CD8-positive, alpha-beta memory T cell (primary cell): ENCODE results near the gene TRAK1. TPM values are rescaled to one million over a fixed set of nuclear protein-coding genes. Genes with fewer than 3 reads are reported as not detected.
A peak's percentile ranks its signal among the peaks of the same experiment; 100 is the strongest.

ENCODE experiments used
- CTCF ChIA-PET: fragments of 350-600 bp; sonication (Branson Sonifier 250); formaldehyde crosslinking; loops from one replicate; lab custom pipeline; 2021; ENCODE audit warnings: antibody characterized with exemption; lab: Charles Lee
- POLR2A ChIA-PET: fragments of 350-600 bp; sonication (Branson Sonifier 250); formaldehyde crosslinking; loops from one replicate; lab custom pipeline; 2021; ENCODE audit warnings: antibody characterized with exemption; lab: Charles Lee
- DNase-seq, 5 donors: peaks; one replicate each; pipeline versions ENCODE4 v3.0.0 to v3.0.0-alpha.2; 2020 to 2022; ENCODE audit warnings: mixed read lengths in 1 of 5
- H3K27ac ChIP-seq: one replicate; pipeline ENCODE4 v1.7.0; 2013; ENCODE audit warnings: low read depth, mild to moderate bottlenecking, low read length, moderate library complexity
- H3K27me3 ChIP-seq: 2 replicates; pipeline ENCODE4 v1.7.0; 2013; ENCODE audit warnings: low read length, mild to moderate bottlenecking; ENCODE audit not compliant: insufficient read depth, poor library complexity, severe bottlenecking
- H3K36me3 ChIP-seq: 2 replicates; pipeline ENCODE4 v1.7.0; 2013; ENCODE audit warnings: mild to moderate bottlenecking, low read length, moderate library complexity; ENCODE audit not compliant: insufficient read depth
- H3K4me1 ChIP-seq: 2 replicates; pipeline ENCODE4 v1.7.0; 2013; ENCODE audit warnings: mild to moderate bottlenecking, low read length, moderate library complexity; ENCODE audit not compliant: insufficient read depth
- H3K4me3 ChIP-seq: 2 replicates; pipeline ENCODE4 v1.7.0; 2013; ENCODE audit warnings: mild to moderate bottlenecking, low read length
- H3K9me3 ChIP-seq: 2 replicates; pipeline ENCODE4 v1.7.0; 2013; ENCODE audit warnings: mild to moderate bottlenecking, low read length
- H3K27ac Mint-ChIP-seq, 8 donors: one replicate each; pipeline ENCODE4 v1.8.0; 2020 to 2021; ENCODE audit warnings: mixed read lengths in 8 of 8, mild to moderate bottlenecking in 6 of 8, inconsistent platforms in 3 of 8, moderate library complexity in 3 of 8
- H3K27me3 Mint-ChIP-seq, 2 donors: one replicate each; pipeline ENCODE4 v1.8.0; 2020 to 2021; ENCODE audit warnings: mixed read lengths in 2 of 2, mild to moderate bottlenecking in 1 of 2, moderate library complexity in 1 of 2
- H3K36me3 Mint-ChIP-seq, 3 donors: one replicate each; pipeline ENCODE4 v1.8.0; 2020 to 2021; ENCODE audit warnings: mixed read lengths in 3 of 3, inconsistent platforms in 1 of 3, mild to moderate bottlenecking in 1 of 3
- H3K4me1 Mint-ChIP-seq, 3 donors: one replicate each; pipeline ENCODE4 v1.8.0; 2020 to 2021; ENCODE audit warnings: mixed read lengths in 3 of 3, inconsistent platforms in 1 of 3, mild to moderate bottlenecking in 1 of 3
- H3K4me3 Mint-ChIP-seq, 7 donors: one replicate each; pipeline ENCODE4 v1.8.0; 2020 to 2021; ENCODE audit warnings: mixed read lengths in 7 of 7, mild to moderate bottlenecking in 6 of 7, moderate library complexity in 4 of 7, inconsistent platforms in 2 of 7
- H3K9me3 Mint-ChIP-seq, 5 donors: one replicate each; pipeline ENCODE4 v1.8.0; 2020 to 2022; ENCODE audit warnings: mixed read lengths in 5 of 5, mild to moderate bottlenecking in 3 of 5, moderate library complexity in 2 of 5, inconsistent platforms in 1 of 5
- polyA plus RNA-seq: library from polyadenylated mRNA; unstranded; fragments of 300-500 nt; fragmentation: Illumina TruSeq; gene quantifications from one replicate; pipeline ENCODE4 v1.2.3, GENCODE V29; 2021
- total RNA-seq, 2 experiments: library from RNA; stranded (reverse); gene quantifications; one replicate each; pipeline ENCODE4 v1.2.3, GENCODE V29; 2021

TRAK1 gene
- total and polyA plus RNA-seq, 3 experiments from 2014 or later, result 10.4 to 20.0 (median 19.7) TPM

- no peak overlapping the region for H3K4me3 Mint-ChIP-seq
- H3K9me3 Mint-ChIP-seq, result no peaks in the 10 kb centered on the region
- peaks cover 13 to 58% (median 26%) of the 10 kb centered on the region in 3 donors for H3K36me3 Mint-ChIP-seq
- Histone ChIP-seq H3K27me3 (no peaks in the 10 kb centered on the region), H3K9me3 (no peaks in the 10 kb centered on the region), H3K27ac (no peak overlapping the region), H3K4me3 (no peak overlapping the region), H3K36me3 (peaks cover 6% of the 10 kb centered on the region), H3K4me1 (peaks cover 22% of the 10 kb centered on the region)
- ChIA-PET POLR2A (no interaction called here), CTCF (interaction anchor here (1.0 to 1.6 kb wide), 3 partner anchors 19 to 110 kb away, joined by 3 to 9 read pairs (median 4); no protein-coding TSS in a partner anchor)
- DNase-seq, result no peak
- H3K4me1 Mint-ChIP-seq, result peaks cover 23 to 32% (median 29%) of the 10 kb centered on the region in 3 donors
- H3K27me3 Mint-ChIP-seq, result no peaks in the 10 kb centered on the region
- peak overlapping the region in 1 of 8 donors; percentile 71 for H3K27ac Mint-ChIP-seq
Observed at GRCh38 chr3:42209917-42210316, 118.8 kb downstream of the TRAK1 start.

GRCh38 chr3:42210726-42211125 is 119.6 kb downstream of the TRAK1 start:
- H3K27ac Mint-ChIP-seq, result peak overlapping the region in 1 of 8 donors; percentile 23
- no peaks in the 10 kb centered on the region for H3K9me3 Mint-ChIP-seq
- no peak for DNase-seq
- H3K4me1 ChIP-seq, result peaks cover 30% of the 10 kb centered on the region
- H3K9me3 ChIP-seq, result no peaks in the 10 kb centered on the region
- peaks cover 13 to 51% (median 24%) of the 10 kb centered on the region in 3 donors for H3K36me3 Mint-ChIP-seq
- CTCF ChIA-PET, result interaction anchor here (0.7 to 1.6 kb wide), 4 partner anchors 20 to 220 kb away, joined by 3 to 9 read pairs (median 4); no protein-coding TSS in a partner anchor
- no peaks in the 10 kb centered on the region for H3K27me3 Mint-ChIP-seq
- POLR2A ChIA-PET, result no interaction called here
- H3K36me3 ChIP-seq, result no peaks in the 10 kb centered on the region
- peaks cover 30 to 40% (median 37%) of the 10 kb centered on the region in 3 donors for H3K4me1 Mint-ChIP-seq
- no peak overlapping the region for H3K27ac ChIP-seq
- H3K4me3 Mint-ChIP-seq, result no peak overlapping the region
- H3K27me3 ChIP-seq, result no peaks in the 10 kb centered on the region
- H3K4me3 ChIP-seq, result no peak overlapping the region

- peak overlapping the region; percentile 48 to 90 (median 80) for H3K27ac Mint-ChIP-seq
- Histone ChIP-seq H3K4me3 (no peak overlapping the region), H3K36me3 (no peaks in the 10 kb centered on the region), H3K27ac (no peak overlapping the region), H3K27me3 (no peaks in the 10 kb centered on the region), H3K4me1 (peaks cover 52% of the 10 kb centered on the region), H3K9me3 (no peaks in the 10 kb centered on the region)
- peak overlapping the region in 5 of 7 donors; percentile 9 to 45 (median 33) for H3K4me3 Mint-ChIP-seq
- H3K4me1 Mint-ChIP-seq, result peaks cover 54 to 64% (median 60%) of the 10 kb centered on the region in 3 donors
- peaks cover 9 to 36% (median 21%) of the 10 kb centered on the region in 3 donors for H3K36me3 Mint-ChIP-seq
- DNase-seq, result peak in 3 of 5 donors; percentile 16 to 54 (median 23)
- H3K9me3 Mint-ChIP-seq, result no peaks in the 10 kb centered on the region
- H3K27me3 Mint-ChIP-seq, result no peaks in the 10 kb centered on the region
- ChIA-PET CTCF (interaction anchor here (1.1 to 4.4 kb wide), 2 partner anchors 15 to 22 kb away, joined by 3 to 18 read pairs; no protein-coding TSS in a partner anchor), POLR2A (no interaction called here)
Observed at GRCh38 chr3:42213417-42213816, 122.3 kb downstream of the TRAK1 start.

DNA sequence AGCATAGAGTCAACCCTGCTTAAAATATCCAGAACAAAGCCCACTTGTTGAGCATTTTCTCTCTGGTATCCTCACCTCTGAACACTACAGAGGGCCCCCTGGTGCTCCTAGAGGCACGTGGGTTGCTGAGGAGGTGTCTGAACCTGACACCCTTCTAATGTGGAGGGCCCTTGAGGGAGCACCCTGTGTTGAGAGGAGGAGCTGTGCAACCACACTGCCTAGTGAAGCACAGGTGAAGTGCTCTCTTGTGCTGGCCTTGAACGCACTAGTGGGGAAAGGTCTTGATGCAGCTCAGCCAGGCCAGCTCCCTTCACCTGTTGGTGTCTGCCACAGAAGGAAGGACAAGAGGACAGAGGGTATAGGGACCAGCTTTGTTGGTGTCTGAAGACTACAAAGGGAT is 122.9 kb downstream of the TRAK1 start:
- no peaks in the 10 kb centered on the region for H3K9me3 ChIP-seq
- no peaks in the 10 kb centered on the region for H3K27me3 ChIP-seq
- ChIA-PET POLR2A (no interaction called here), CTCF (interaction anchor here (1.1 to 4.4 kb wide), 2 partner anchors 15 to 22 kb away, joined by 3 to 18 read pairs; no protein-coding TSS in a partner anchor)
- no peaks in the 10 kb centered on the region for H3K36me3 ChIP-seq
- Mint-ChIP-seq H3K27me3 (no peaks in the 10 kb centered on the region), H3K27ac (peak overlapping the region; percentile 48 to 90 (median 78)), H3K4me1 (peaks cover 54 to 64% (median 60%) of the 10 kb centered on the region in 3 donors), H3K9me3 (no peaks in the 10 kb centered on the region), H3K36me3 (peaks cover 2 to 34% (median 17%) of the 10 kb centered on the region in 3 donors), H3K4me3 (peak overlapping the region in 3 of 7 donors; percentile 16 to 41 (median 33))
- peaks cover 52% of the 10 kb centered on the region for H3K4me1 ChIP-seq
- H3K27ac ChIP-seq, result no peak overlapping the region
- DNase-seq, result peak in 1 of 5 donors; percentile 19
- no peak overlapping the region for H3K4me3 ChIP-seq

GRCh38 chr3:42214565-42215283 is 123.6 kb downstream of the TRAK1 start:
- H3K27me3 ChIP-seq, result no peaks in the 10 kb centered on the region
- Mint-ChIP-seq H3K9me3 (no peaks in the 10 kb centered on the region), H3K27me3 (no peaks in the 10 kb centered on the region), H3K36me3 (peaks cover 0 to 31% (median 13%) of the 10 kb centered on the region in 3 donors), H3K4me3 (peak overlapping the region in 6 of 7 donors; percentile 0 to 41 (median 34)), H3K4me1 (peaks cover 54 to 64% (median 60%) of the 10 kb centered on the region in 3 donors), H3K27ac (peak overlapping the region; percentile 48 to 92 (median 78))
- no peak overlapping the region for H3K27ac ChIP-seq
- no peak for DNase-seq
- H3K36me3 ChIP-seq, result no peaks in the 10 kb centered on the region
- H3K9me3 ChIP-seq, result no peaks in the 10 kb centered on the region
- POLR2A ChIA-PET, result no interaction called here
- CTCF ChIA-PET, result interaction anchor here (4.4 kb wide), 1 partner anchor 23 kb away, joined by 18 read pairs; no protein-coding TSS in a partner anchor
- H3K4me3 ChIP-seq, result no peak overlapping the region
- peaks cover 52% of the 10 kb centered on the region for H3K4me1 ChIP-seq

DNA sequence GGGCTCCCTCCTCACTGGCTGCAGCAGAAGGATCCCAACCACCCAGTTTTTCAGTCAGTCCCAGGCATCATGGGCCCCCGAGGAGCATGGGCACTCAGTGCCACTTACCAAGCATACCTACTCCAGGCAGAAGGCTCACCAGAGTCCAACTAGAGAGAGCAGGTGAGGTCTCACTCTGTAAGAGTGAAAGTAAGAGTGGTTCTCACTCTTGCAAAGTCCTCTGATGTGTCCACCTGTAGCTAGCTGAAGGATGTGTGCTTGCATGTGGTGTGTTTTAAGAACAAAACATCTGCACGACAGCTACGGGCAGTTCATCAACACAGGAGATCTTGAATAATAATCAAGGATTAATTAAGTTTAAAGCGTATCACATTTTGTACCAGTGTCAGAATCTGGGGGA is 125.1 kb downstream of the TRAK1 start:
- H3K36me3 Mint-ChIP-seq, result peaks cover 8 to 34% (median 10%) of the 10 kb centered on the region in 3 donors
- Histone ChIP-seq H3K36me3 (no peaks in the 10 kb centered on the region), H3K9me3 (no peaks in the 10 kb centered on the region), H3K27ac (no peak overlapping the region), H3K4me1 (peaks cover 52% of the 10 kb centered on the region), H3K4me3 (peak overlapping the region; percentile 27), H3K27me3 (no peaks in the 10 kb centered on the region)
- peak overlapping the region; percentile 31 to 86 (median 51) for H3K4me3 Mint-ChIP-seq
- H3K9me3 Mint-ChIP-seq, result no peaks in the 10 kb centered on the region
- no peak for DNase-seq
- ChIA-PET POLR2A (no interaction called here), CTCF (interaction anchor here (4.4 kb wide), 1 partner anchor 25 kb away, joined by 18 read pairs; no protein-coding TSS in a partner anchor)
- H3K27ac Mint-ChIP-seq, result peak overlapping the region; percentile 59 to 93 (median 76)
- peaks cover 54 to 64% (median 60%) of the 10 kb centered on the region in 3 donors for H3K4me1 Mint-ChIP-seq
- H3K27me3 Mint-ChIP-seq, result no peaks in the 10 kb centered on the region

- Mint-ChIP-seq H3K4me1 (peaks cover 54 to 58% (median 58%) of the 10 kb centered on the region in 3 donors), H3K9me3 (no peaks in the 10 kb centered on the region), H3K4me3 (peak overlapping the region; percentile 31 to 86 (median 60)), H3K27me3 (no peaks in the 10 kb centered on the region), H3K27ac (peak overlapping the region; percentile 65 to 93 (median 78)), H3K36me3 (peaks cover 3 to 34% (median 10%) of the 10 kb centered on the region in 3 donors)
- POLR2A ChIA-PET, result no interaction called here
- Histone ChIP-seq H3K27me3 (no peaks in the 10 kb centered on the region), H3K27ac (no peak overlapping the region), H3K4me1 (peaks cover 52% of the 10 kb centered on the region), H3K9me3 (no peaks in the 10 kb centered on the region), H3K36me3 (no peaks in the 10 kb centered on the region), H3K4me3 (peak overlapping the region; percentile 27)
- DNase-seq, result peak in 2 of 5 donors; percentile 39 to 71
- CTCF ChIA-PET, result interaction anchor here (4.4 kb wide), 1 partner anchor 25 kb away, joined by 18 read pairs; no protein-coding TSS in a partner anchor
Observed at GRCh38 chr3:42216931-42217333, 125.8 kb downstream of the TRAK1 start.
